RWPE1 (cell line): ENCODE measurements around the gene NPHP3.

ENCODE experiments used
- CTCF ChIA-PET: fragments of 350-600 bp; sonication (Branson Sonifier 250); formaldehyde crosslinking; extraction: SDS; loops from one replicate; lab custom pipeline; 2021; lab: Yijun Ruan, JAX
- POLR2A ChIA-PET: fragments of 400-600 bp; formaldehyde crosslinking; extraction: SDS; loops from one replicate; lab custom pipeline; 2020; ENCODE audit warnings: antibody characterized with exemption; ENCODE audit not compliant: low non-redundant PET; lab: Yijun Ruan, JAX
- DNase-seq: peaks from one replicate; pipeline ENCODE4 v3.0.0; 2012; ENCODE audit warnings: low spot score
- H3K27ac ChIP-seq: fragments of 450-650 bp; 2 replicates; pipeline ENCODE4 v1.5.1; 2017
- CTCF ChIP-seq: fragments of 450-650 bp; conservative IDR thresholded peaks from 2 replicates; pipeline ENCODE4 v1.5.1; 2017; ENCODE audit warnings: low read depth, mild to moderate bottlenecking

The NPHP3 gene

DNA sequence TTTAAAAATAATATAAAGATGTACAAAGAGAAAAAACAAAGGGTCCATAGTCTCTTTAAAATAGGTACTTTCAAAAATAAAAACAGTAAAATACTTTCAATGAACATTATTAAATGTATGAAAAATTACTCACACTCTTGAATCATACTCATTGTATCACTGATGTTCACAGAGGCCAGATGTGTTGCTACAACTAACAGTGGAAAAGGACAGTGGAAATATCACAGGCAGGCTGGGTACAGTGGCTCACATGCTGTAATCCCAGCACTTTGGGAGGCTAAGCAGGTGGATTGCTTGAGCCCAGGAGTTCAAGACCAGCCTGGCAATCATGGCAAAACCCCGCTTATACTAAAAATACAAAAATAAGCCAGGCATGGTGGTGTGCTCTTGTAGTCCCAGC, 26.8 kb downstream of the NPHP3 start:
- DNase-seq: no peak
- CTCF ChIA-PET: no interaction called here
- POLR2A ChIA-PET: no interaction called here
- no peak for TF ChIP-seq CTCF
- no peak overlapping the region for H3K27ac ChIP-seq

GRCh38 chr3:132694991-132695390, 27.2 kb downstream of the NPHP3 start:
- no peak for TF ChIP-seq CTCF
- CTCF ChIA-PET: no interaction called here
- H3K27ac ChIP-seq: no peak overlapping the region
- POLR2A ChIA-PET: no interaction called here
- no peak for DNase-seq

DNA sequence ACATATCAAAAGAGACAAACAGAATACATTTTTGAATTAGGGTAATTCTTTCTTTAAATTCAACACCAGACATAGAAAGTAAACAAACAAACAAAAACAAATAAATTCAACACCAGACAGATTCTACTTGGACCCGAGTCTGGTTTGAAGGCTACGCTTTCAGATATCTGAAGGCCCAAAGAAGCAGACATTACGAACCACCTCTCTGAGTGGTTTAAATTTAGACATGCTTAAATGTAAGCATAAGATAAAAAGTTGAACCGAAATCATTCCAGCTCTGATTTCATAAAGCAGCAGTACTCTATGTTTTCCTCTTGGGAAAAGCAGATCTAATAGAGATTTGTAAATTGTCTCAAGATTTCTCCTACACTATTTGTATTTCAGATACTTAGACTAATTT, 32.2 kb downstream of the NPHP3 start:
- CTCF ChIA-PET: no interaction called here
- H3K27ac ChIP-seq: no peak overlapping the region
- POLR2A ChIA-PET: no interaction called here
- no peak for DNase-seq
- TF ChIP-seq CTCF: no peak

DNA sequence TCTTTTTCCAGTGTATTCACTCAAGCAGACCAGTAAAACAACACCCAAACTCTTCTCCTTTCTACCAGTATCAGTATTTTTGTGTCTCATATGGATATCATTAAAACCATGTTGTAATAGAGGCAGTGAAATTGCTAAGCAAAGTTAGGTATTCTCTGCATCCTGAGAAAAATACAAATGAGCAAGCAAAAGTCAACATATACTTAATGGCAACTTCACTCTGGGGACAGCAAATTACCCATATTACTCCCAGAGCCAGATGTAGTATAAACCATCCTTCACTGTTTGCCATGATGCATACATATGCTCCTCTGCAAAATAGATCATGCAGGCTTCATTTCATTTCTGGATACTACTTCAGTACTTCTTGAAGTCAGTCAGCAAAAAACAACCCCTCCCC, 40.0 kb downstream of the NPHP3 start:
- DNase-seq: no peak
- no peak for TF ChIP-seq CTCF
- POLR2A ChIA-PET: no interaction called here
- no peak overlapping the region for H3K27ac ChIP-seq
- CTCF ChIA-PET: interaction anchor here (0.6 kb wide), 1 partner anchor 1131 kb away, joined by 3 read pairs; no protein-coding TSS in a partner anchor

DNA sequence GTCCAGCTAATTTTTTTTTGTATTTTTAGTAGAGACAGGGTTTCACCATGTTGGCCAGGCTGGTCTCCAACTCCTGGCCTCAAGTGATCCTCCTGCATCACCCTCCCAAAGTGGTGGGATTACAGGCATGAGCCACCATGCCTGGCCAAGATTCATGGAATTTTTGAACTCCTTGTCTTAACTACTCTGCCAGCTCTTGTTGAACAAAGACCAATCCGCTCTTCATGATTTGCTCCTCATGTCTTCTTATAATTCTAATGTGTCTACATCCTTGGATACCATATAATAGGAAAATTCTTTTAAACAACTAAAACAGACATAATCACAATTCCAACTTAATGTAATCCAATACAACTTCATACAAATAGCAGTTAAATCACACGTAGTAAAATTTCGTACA, 40.8 kb downstream of the NPHP3 start:
- H3K27ac ChIP-seq: no peak overlapping the region
- no peak for TF ChIP-seq CTCF
- ChIA-PET POLR2A (no interaction called here), CTCF (interaction anchor here (0.6 kb wide), 1 partner anchor 1131 kb away, joined by 3 read pairs; no protein-coding TSS in a partner anchor)
- no peak for DNase-seq

- no peak for DNase-seq
- ChIA-PET CTCF (no interaction called here), POLR2A (no interaction called here)
- H3K27ac ChIP-seq: no peak overlapping the region
- no peak for TF ChIP-seq CTCF
Observed at GRCh38 chr3:132679911-132680310, 42.3 kb downstream of the NPHP3 start.
